Iris pigment epithelial cell (primary cell): ENCODE measurements around the gene LGALS7.
"Not testable (repeated sequence)": the region's sequence is repeated elsewhere in the genome, so short reads cannot be mapped to it uniquely, and the experiment has no call there.

Experiments
- DNase-seq: peaks from one replicate; pipeline ENCODE4 v3.0.0-alpha.2; 2011; ENCODE audit warnings: low read depth

The LGALS7 gene

GRCh38 chr19:38770949-38771275, 2.4 kb downstream of the LGALS7 start:
- not testable (repeated sequence) for DNase-seq

DNA sequence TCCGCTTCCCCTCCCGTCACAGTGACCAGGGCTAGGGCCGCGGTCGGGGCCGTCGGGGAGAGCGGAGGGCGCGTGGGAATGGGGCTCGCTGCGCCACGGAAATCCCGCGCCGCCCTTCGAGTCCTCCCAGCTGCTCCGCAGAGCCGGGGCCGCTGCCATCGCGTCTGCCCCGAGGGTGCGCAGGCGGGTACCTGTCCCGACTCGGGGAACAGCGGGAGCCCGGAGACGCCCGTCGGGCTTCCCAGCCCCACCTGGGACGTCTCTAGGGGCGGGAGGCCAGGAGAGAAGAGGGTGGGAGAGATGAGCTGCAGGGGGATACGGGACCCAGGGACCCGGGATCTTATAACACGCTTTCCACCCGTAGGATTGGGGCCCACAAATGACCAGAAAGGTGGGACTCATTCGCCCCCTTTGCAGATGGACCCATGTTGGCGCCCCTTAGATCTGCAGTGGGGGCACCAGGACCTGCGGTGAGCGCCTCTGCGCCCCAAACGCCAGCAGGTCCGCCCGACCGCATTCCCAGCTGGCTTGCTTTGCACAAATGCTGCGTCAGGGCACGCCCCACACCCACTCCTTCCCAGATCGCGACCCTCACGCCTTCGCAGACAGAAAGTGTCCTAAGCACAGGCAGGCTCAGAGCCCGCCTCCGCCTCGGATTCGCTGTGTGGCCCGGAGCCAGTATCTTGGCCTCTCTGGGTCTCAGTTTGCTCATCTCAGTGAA, 2.9 kb downstream of the LGALS7 start:
- DNase-seq, result not testable (repeated sequence)

DNA sequence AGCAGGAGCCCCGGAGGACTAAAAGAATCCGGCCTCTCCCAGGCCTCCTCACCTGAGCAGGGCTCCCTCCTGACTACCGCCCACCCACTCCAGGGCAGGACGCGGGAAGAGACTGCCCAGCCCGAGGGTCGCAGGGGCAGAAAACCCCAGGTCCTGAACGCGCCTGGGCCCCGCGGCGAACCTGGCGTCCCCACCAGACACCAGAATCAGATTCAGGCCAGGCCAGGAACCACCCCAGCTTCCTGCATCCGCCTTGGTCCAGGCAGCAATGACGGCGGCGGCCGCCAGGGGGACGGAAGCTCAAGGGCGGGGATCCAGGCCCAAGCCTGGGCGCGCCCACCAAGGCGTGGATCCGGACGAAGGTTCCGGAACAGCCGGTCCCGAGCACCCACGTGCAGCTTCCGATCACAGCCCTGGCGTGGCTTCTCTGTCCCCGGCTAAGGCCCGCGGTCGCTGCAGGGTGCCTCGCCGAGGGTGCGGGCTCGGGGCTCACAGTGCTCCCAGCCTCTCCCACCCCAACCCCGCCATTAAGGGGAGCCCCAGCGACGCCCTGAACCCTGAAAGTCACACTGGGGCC, 3.6 kb downstream of the LGALS7 start:
- DNase-seq, result peak; percentile 82

GRCh38 chr19:38766276-38767047, 6.9 kb downstream of the LGALS7 start:
- DNase-seq, result no peak

DNA sequence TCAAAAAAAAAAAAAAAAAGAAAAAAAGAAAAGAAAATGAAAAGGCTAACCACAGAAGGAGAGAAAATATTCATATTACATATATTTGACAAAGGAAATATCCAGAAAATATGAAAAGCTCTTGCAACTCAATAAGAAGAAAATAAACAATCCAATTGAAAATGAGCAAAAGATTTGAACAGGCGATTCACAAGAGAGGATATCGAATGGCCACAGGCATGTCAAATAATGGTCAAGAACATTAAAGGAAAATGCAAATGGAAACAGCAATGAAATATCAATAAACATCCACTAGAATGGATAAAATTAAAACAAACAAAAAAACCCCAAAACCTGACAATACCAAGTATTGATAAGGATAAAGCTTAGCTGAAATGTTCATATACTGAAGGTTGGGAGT, 8.1 kb downstream of the LGALS7 start:
- no peak for DNase-seq

GRCh38 chr19:38763795-38764220, 9.5 kb downstream of the LGALS7 start:
- DNase-seq, result no peak

- DNase-seq, result not testable (repeated sequence)
These were observed 11.4 kb downstream of the LGALS7 start for GRCh38 chr19:38761884-38762389.

DNA sequence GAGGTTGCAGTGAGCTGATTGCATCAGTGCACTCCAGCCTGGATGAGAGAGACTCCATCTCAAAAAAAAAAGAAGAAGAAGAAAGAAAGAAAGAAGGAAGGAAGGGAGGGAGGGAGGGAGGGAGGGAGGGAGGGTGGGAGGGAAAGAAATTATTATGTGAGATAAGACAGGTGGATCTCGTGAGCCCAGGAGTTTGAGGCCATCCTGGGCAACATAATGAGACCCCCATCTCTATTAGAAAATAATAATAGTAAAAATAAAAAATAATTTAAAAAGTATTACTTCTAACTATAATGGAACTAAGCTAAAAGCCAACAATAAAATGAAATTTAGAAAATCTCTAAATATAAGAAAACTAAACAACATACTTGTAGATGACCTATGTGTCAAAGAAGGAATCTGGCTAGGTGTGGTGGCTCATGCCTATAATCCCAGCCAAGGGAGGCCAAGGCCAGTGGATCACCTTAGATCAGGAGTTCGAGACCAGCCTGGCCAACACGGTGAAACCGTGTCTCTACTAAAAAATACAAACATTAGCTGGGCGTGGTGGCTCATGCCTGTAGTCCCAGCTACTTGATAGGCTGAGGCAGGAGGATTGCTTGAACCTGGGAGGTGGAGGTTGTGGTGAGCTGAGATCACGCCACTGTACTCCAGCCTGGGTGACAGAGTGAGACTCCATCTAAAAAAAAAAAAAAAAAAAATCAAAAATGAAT, 12.4 kb downstream of the LGALS7 start:
- not testable (repeated sequence) for DNase-seq

DNA sequence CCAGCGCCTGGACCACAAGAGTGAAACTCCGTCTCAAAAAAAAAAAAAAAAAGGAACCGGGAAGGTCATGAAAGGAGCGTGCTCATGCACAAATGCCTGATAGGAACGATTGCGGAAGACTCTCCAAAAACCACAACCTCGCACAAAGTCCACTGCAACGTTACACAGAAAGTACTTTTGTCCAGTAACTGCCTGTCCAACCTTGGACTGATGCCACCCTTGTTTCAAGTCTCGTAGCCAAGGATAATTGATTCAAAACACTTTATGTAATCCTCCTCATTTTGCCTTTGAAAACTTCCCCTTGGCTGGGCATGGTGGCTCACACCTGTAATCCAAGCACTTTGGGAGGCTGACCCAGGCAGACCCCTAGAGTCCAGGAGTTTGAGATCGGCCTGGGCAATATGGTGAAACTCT, 13.7 kb downstream of the LGALS7 start:
- no peak for DNase-seq

DNA sequence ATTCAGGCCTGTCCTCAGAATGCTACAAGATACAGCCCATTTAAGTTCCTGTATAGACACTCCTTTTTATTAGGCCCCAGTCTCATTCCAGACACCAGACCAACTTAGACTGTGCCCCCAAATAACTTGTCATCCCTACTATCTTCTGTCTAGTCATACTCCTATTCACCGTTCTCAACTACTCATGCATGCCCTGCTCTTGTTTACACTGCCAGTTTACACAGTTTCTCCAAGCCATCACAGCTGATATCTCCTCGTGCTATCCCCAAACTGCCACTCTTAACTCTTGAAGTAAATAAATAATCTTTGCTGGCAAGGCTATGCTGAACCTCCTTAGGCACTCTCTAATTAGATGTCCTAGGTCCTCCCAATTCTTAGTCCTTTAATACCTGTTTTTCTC, 19.1 kb downstream of the LGALS7 start:
- not testable (repeated sequence) for DNase-seq

GRCh38 chr19:38753783-38754182, 19.5 kb downstream of the LGALS7 start:
- DNase-seq, result not testable (repeated sequence)

DNA sequence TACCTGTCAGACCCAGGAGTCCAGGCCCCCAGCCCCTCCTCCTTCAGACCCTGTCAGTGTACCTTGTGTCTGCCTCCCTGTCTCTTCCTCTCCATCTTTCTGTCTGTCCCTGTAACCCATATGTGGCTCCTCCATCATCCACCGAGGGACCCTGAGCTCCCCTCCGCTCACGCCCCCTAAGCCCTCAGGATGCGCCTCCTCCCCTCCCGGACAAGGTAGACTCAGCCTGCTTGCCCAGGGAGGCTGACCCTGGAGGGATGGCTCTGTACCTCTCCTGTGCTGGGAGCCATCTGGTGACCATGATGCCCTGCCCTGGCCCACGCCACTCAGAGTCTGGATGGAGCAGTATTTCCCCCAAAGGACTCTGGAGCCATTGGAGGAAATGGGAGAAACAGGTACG, 28.0 kb downstream of the LGALS7 start:
- DNase-seq, result no peak

GRCh38 chr19:38744874-38745273, 28.4 kb downstream of the LGALS7 start:
- no peak for DNase-seq

DNA sequence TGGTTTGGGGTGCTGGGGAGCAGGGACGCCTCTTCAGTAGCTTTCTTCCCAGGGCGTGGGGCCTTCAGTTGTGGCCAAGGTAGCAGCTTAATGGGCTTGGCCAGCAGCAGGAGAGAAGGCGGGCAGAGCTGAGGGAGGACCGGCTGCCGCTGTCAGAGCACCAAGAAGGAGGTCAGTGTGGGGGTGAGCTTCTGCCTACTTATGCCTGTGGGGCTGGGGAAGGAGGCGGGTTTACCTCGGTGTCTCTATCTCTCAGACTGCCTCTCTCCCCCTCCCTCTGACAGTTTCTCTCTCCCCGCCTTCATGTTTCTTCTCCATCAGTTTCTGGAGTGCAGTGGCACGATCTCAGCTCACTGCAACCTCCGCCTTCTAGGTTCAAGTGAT, 29.0 kb downstream of the LGALS7 start, which contains the start of gene CAPN12:
Gene CAPN12, minus strand, starts transcription at position 177 of the 384 bp plus-strand sequence. CDS start 309 bp downstream, outside the sequence.
- no peak for DNase-seq

DNA sequence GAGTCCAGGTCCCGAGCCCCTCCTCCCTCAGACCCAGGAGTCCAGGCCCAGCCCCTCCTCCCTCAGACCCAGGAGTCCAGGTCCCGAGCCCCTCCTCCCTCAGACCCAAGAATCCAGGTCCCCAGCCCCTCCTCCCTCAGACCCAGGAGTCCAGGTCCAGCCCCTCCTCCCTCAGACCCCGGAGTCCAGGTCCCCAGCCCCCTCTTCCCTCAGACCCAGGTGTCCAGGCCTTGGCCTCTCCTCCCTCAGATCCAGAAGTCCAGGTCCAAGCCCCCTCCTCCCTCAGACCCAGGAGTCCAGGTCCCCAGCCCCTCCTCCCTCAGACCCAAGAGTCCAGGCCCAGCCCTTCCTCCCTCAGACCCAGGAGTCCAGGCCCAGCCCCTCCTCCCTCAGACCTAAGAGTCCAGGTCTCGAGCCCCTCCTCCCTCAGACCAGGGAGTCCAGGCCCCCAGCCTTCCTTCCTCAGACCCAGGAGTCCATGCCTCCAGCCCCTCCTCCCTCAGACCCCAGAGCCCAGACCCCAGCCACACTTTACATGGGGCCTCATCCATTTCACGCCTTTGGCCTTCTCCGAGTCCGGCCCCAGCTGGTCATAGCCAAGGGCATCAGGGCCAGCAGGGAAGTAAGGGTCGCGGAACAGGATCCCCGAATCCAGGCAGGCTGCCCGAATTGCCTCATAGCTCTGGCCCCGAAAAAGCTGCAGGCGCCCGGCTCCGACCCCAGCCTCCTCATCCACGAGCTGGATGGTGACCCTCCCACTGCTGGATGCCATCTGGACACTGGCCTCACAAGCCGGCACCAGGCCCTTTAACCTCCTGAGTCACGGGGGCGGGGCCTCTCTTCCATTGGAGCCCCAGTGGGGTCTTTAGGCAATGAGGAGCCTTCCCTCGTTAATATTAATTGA, 29.7 kb downstream of the LGALS7 start:
- no peak for DNase-seq

DNA sequence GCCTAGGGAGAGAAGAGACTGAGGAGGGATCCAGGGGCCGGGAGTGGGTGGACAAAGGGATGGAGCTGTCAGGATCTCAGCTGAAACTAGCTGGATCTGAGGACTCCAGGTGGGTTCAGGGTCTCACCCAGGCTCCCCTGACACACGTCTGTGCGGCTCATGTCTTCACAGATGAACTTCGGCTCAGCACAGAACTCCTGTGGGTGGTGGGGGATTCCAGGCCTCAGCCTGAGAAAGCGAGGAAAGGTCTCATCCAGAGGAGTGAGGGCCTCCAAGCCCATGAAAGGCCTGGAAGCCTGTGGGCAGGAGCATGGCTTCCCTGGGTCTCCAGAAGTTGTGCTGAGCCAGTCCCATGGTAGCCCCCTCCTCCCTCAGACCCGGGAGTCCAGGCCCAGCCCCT, 30.4 kb downstream of the LGALS7 start:
- DNase-seq, result no peak

DNA sequence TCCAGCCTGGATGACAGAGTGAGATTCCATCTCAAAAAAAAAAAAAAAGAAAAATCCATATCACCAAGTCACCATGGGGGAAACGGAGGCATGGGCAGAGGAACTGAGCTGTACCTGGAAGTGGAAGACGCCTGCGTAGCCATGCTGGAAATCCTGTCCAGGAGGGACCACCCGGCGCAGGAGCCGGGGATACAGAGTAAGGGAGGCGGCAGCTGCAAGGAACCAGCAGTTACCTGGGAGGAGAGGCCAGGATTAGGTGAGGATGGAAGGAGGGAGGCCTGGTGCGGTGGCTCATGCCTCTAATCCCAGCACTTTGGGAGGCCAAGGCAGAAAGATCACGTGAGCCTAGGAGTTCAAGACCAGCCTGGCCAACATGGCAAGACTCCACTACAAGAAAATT, 31.0 kb downstream of the LGALS7 start:
- DNase-seq, result no peak

GRCh38 chr19:38741670-38742069, 31.6 kb downstream of the LGALS7 start:
- no peak for DNase-seq

- DNase-seq, result no peak
These were observed 32.4 kb downstream of the LGALS7 start for GRCh38 chr19:38740932-38741331.

GRCh38 chr19:38740257-38740592, 33.1 kb downstream of the LGALS7 start:
- DNase-seq, result no peak
